Thyroid gland (tissue), 4 donors: ENCODE data around the gene ZCCHC24. TPM values are rescaled to one million over a fixed set of nuclear protein-coding genes. Genes with fewer than 3 reads are reported as not detected.
A peak's percentile ranks its signal among the peaks of the same experiment; 100 is the strongest.

Experiments
- DNase-seq, 2 donors: peaks; one replicate each; pipeline ENCODE4 v3.0.0-alpha.2; 2019
- H3K27ac ChIP-seq, 3 donors: fragments of 200-600 bp; sonication (generic); 1 replicate in 2 of 3; 2 replicates in 1 of 3; pipeline ENCODE4 v1.5.1; 2016 to 2019; ENCODE audit warnings: mild to moderate bottlenecking in 1 of 3, moderate library complexity in 1 of 3
- H3K27me3 ChIP-seq: fragments of 200-600 bp; sonication (generic); one replicate; pipeline ENCODE4 v1.5.1; 2019
- H3K36me3 ChIP-seq, 2 donors: fragments of 200-600 bp; sonication (generic); one replicate each; pipeline ENCODE4 v1.5.1; 2016 to 2019
- H3K4me1 ChIP-seq, 2 donors: fragments of 200-600 bp; sonication (generic); one replicate each; pipeline ENCODE4 v1.5.1; 2017 to 2019
- H3K4me3 ChIP-seq, 3 donors: fragments of 200-600 bp; sonication (generic); replicated peaks in 1 of 3; 1 replicate in 2 of 3; 2 replicates in 1 of 3; pipeline ENCODE4 v1.5.1; 2016; ENCODE audit warnings: mild to moderate bottlenecking in 1 of 3
- H3K9me3 ChIP-seq: fragments of 200-600 bp; sonication (generic); one replicate; pipeline ENCODE4 v1.5.1; 2017
- CTCF ChIP-seq, 6 experiments: fragments of 200-600 bp in 3 of 6; fragments of 450-650 bp in 3 of 6; sonication (generic) in 3 of 6; IDR thresholded peaks; one replicate each; pipeline ENCODE4 v1.5.1; 2016 to 2019; ENCODE audit warnings: antibody characterized with exemption in 6 of 6, mild to moderate bottlenecking in 2 of 6, inconsistent platforms in 1 of 6, moderate library complexity in 1 of 6
- POLR2A ChIP-seq, 2 donors: fragments of 450-650 bp; IDR thresholded peaks; one replicate each; pipeline ENCODE4 v1.6.1; 2017; ENCODE audit warnings: antibody characterized with exemption in 2 of 2, mild to moderate bottlenecking in 2 of 2, moderate library complexity in 1 of 2
- WGBS, 2 donors: methylation state at CpG; one replicate each; pipeline ENCODE4 v1.1.5; 2017; 5-methylcytosine and 5-hydroxymethylcytosine counted together
- intact Hi-C: fragments of 100-400 bp; cut with DNase I; formaldehyde crosslinking; loops from one replicate; pipeline ENCODE4 v1.15.1; 2023
- total RNA-seq, 4 donors: library from RNA; depleted of rRNA; stranded (reverse); fragments of >200 nt; gene quantifications; one replicate each; pipeline ENCODE4 v1.2.3, GENCODE V29; 2016

Gene ZCCHC24
- total RNA-seq, 4 donors from 2014 or later, result 25.4 to 48.8 (median 33.3) TPM

DNA sequence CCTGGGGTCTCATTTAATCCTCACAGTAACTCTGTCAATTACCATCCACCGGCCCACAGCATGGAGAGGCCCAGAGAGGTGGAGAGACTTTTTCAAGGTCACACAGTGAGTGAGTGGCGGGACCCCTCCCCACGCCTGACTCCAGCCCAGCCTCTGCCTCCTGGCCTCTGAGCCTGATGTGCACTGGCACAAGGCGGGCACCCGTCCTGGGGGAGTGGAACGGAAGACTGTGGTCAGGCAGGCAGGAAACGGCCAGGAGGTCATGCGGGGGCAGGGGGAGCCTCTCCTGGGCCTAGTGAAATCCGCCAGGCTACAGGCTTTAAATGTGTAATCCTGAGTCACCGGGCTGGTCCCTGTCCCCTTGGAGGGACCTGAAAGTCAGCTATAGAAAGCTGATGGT, 32.2 kb downstream of the ZCCHC24 start:
- intact Hi-C loops, result no loop called here
- H3K36me3 ChIP-seq, result no peaks in the 10 kb centered on the region
- WGBS, 2 donors, result 73 to 76% methylated on average over 9 to 10 of the region's 10 CpGs
- peaks cover 29 to 44% of the 10 kb centered on the region in 2 donors for H3K4me1 ChIP-seq
- no peak for DNase-seq
- peak overlapping the region in 1 of 3 donors; percentile 15 for H3K27ac ChIP-seq
- no peak overlapping the region for H3K4me3 ChIP-seq
- H3K9me3 ChIP-seq, result no peaks in the 10 kb centered on the region
- no peak for TF ChIP-seq CTCF (IDR thresholded peaks at IDR 0.05)
- no peak for TF ChIP-seq POLR2A (IDR thresholded peaks at IDR 0.05)
- no peaks in the 10 kb centered on the region for H3K27me3 ChIP-seq

DNA sequence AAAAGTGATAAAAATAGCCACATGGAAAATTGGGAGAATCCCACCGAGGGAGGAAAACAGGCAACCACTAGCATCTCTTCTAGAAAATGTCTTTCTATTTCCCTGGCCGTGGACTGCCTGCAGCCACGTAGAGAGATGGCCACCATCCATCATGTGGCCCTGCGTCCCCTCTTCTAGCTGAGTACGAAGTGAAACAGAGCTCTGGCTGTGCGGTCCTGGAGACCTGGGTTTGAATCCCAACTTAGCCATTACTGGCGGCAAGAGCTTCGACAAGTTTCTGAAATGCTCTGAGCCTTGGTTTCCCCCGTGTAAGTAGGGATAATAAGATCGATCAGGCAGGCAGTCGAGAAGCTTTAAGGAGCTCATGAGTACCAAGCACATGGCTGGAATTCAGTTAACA, 32.9 kb downstream of the ZCCHC24 start:
- Histone ChIP-seq H3K9me3 (no peaks in the 10 kb centered on the region), H3K36me3 (no peaks in the 10 kb centered on the region), H3K4me3 (no peak overlapping the region), H3K27me3 (no peaks in the 10 kb centered on the region), H3K4me1 (peaks cover 36 to 44% of the 10 kb centered on the region in 2 donors), H3K27ac (no peak overlapping the region)
- WGBS, 2 donors, result 91 to 94% methylated on average over 11 of the region's 11 CpGs
- no peak for DNase-seq
- no peak for TF ChIP-seq CTCF (IDR thresholded peaks at IDR 0.05)
- TF ChIP-seq POLR2A (IDR thresholded peaks at IDR 0.05), result no peak
- intact Hi-C loops, result no loop called here

DNA sequence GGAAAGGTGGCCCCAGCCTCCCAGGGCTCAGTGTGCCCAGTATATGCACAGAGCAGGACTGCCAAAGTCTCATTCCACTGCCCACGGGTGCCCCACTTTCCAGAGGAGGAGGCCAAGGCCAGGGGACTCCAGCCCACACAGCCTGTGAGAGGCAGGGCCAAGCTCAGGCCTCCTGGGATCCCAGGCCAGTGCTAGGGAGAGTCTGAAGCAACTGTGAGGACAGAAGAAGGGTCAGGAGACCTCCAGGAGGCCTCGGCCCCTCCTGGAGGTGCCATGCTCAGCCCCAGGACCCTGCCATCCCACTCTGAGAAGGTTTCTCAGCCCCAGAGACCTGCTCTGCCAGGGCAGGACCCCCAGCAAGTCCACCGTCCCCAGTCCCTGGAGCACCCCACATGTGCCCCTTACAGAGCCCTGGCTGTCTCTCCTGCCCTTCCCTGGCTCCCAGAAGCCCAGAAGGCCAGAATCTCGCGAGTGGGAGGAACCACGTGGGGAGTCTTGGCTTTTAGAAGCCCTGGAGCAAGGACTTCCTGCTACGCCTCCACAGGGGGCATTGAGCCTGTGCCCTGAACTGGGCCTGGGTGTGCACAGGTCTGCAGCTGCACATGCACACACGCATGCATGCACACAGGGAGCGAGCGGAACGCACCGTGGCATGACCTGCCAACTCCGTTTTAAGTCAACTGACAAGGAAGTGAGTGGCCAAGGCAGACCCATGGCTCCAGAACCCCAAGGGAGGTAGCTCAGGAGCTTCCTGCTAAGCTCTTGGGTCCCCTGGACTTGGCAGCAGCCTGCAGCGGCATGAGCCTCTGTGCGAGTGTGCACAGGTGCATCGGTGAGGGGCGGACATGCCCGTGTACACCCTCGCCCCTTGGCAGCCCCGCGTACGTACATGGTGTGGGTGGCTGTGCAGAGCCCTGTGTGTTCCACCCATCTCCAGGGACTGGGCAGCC, 33.6 kb downstream of the ZCCHC24 start:
- DNase-seq, result no peak
- 70 to 71% methylated on average over 19 to 20 of the region's 22 CpGs for WGBS, 2 donors
- Histone ChIP-seq H3K36me3 (no peaks in the 10 kb centered on the region), H3K27ac (peak overlapping the region in 1 of 3 donors; percentile 17), H3K9me3 (no peaks in the 10 kb centered on the region), H3K27me3 (no peaks in the 10 kb centered on the region), H3K4me1 (peaks cover 43 to 47% of the 10 kb centered on the region in 2 donors), H3K4me3 (no peak overlapping the region)
- TF ChIP-seq POLR2A (IDR thresholded peaks at IDR 0.05) (no peak), CTCF (IDR thresholded peaks at IDR 0.05) (no peak)
- intact Hi-C loops, result no loop called here

GRCh38 chr10:79410315-79411094, 34.9 kb downstream of the ZCCHC24 start:
- Histone ChIP-seq H3K4me1 (peaks cover 51 to 56% of the 10 kb centered on the region in 2 donors), H3K4me3 (no peak overlapping the region), H3K27me3 (no peaks in the 10 kb centered on the region), H3K36me3 (no peaks in the 10 kb centered on the region), H3K9me3 (no peaks in the 10 kb centered on the region), H3K27ac (no peak overlapping the region)
- no peak for TF ChIP-seq CTCF (IDR thresholded peaks at IDR 0.05)
- TF ChIP-seq POLR2A (IDR thresholded peaks at IDR 0.05), result no peak
- no peak for DNase-seq
- 89 to 93% methylated on average over 10 of the region's 10 CpGs for WGBS, 2 donors
- intact Hi-C loops, result no loop called here
